Lung (tissue), 12 donors: ENCODE measurements around the gene SEMA5A. TPM values are rescaled to one million over a fixed set of nuclear protein-coding genes. Genes with fewer than 3 reads are reported as not detected.

Experiments
- ATAC-seq: fragments of 200-7000 bp; cut with Tn5 transposase; one replicate; pipeline ENCODE4 v1.9.1; 2020; ENCODE audit warnings: moderate number of reproducible peaks; ENCODE audit not compliant: insufficient read depth, low FRiP score
- DNase-seq, 3 donors: peaks; one replicate each; pipeline ENCODE4 v3.0.0-alpha.2; 2013 to 2017
- H3K27ac ChIP-seq, 2 donors: one replicate each; pipeline ENCODE4 v1.5.1; 2013; ENCODE audit warnings: mild to moderate bottlenecking in 2 of 2, moderate library complexity in 2 of 2, control low read depth in 1 of 2, inconsistent platforms in 1 of 2, low read depth in 1 of 2, low read length in 1 of 2
- H3K27me3 ChIP-seq, 3 donors: one replicate each; pipeline ENCODE4 v1.5.1; 2013; ENCODE audit warnings: low read length in 2 of 3; ENCODE audit not compliant: control insufficient read depth in 3 of 3, insufficient read depth in 3 of 3
- H3K36me3 ChIP-seq, 4 donors: one replicate each; pipeline ENCODE4 v1.5.1; 2013; ENCODE audit warnings: low read length in 4 of 4, mild to moderate bottlenecking in 1 of 4, moderate library complexity in 1 of 4; ENCODE audit not compliant: control insufficient read depth in 4 of 4, insufficient read depth in 4 of 4
- H3K4me1 ChIP-seq, 5 donors: one replicate each; pipeline ENCODE4 v1.5.1; 2013; ENCODE audit warnings: low read length in 5 of 5, mild to moderate bottlenecking in 2 of 5, moderate library complexity in 1 of 5; ENCODE audit not compliant: control insufficient read depth in 5 of 5, insufficient read depth in 5 of 5
- H3K4me3 ChIP-seq: one replicate; pipeline ENCODE4 v1.5.1; 2013; ENCODE audit warnings: mild to moderate bottlenecking, control low read depth, moderate library complexity
- H3K9ac ChIP-seq, 2 donors: one replicate each; pipeline ENCODE4 v1.5.1; 2013; ENCODE audit warnings: low read length in 2 of 2, control low read depth in 1 of 2; ENCODE audit not compliant: insufficient read depth in 1 of 2
- H3K9me3 ChIP-seq, 4 donors: one replicate each; pipeline ENCODE4 v1.5.1; 2013; ENCODE audit warnings: low read length in 3 of 4, mild to moderate bottlenecking in 1 of 4, moderate library complexity in 1 of 4; ENCODE audit not compliant: control insufficient read depth in 4 of 4, insufficient read depth in 3 of 4
- WGBS, 2 donors: extraction: QIAGEN DNeasy Blood & Tissue Kit; methylation state at CpG; one replicate each; pipeline ENCODE4 v1.1.7; 2013; 5-methylcytosine and 5-hydroxymethylcytosine counted together
- polyA plus RNA-seq, 2 donors: library from polyadenylated mRNA; stranded (reverse); fragments of 200-250 nt; gene quantifications; one replicate each; pipeline ENCODE4 v1.2.1, GENCODE V29; 2013
- total RNA-seq, 2 donors: library from RNA; depleted of rRNA in 1 of 2; stranded (reverse); fragments of >200 nt in 1 of 2; gene quantifications; one replicate each; pipeline ENCODE4 v1.2.1, GENCODE V29; 2014 to 2021
- TF ChIP-seq, protein P1 (sequence below): IDR thresholded peaks from 2 replicates; pipeline ENCODE4 v1.5.1; 2012; ENCODE audit warnings: mild to moderate bottlenecking; ENCODE audit errors: control extremely low read depth, extremely low read depth
- donor health status: control.
- donor health status: control.
- donor health status: Bipolar disorder and iron deficiency.
- donor health status: healthy.
- donor health status: DM: yes; HTN: yes; CAD: no.

Gene SEMA5A
- total and polyA plus RNA-seq, 4 donors, result 3.1 to 44.9 (median 13.7) TPM

DNA sequence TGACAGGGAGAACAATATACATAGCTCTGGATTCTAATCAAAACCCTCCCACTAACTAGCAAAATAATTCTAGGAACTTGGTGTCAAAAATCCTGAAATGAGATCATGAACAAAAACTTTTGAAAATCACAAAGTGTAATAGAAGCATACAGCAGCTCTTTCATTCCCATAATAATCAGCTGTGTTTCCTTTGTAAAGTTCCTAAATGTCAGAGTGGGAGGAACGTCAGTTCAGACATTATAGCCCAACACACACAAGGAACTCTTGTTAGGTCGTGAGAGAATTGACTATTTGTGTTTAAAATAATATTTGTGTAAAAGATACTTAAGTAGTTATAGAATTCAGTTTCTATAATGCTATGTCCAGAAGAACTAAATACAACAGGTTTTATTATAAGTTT, 312.8 kb downstream of the SEMA5A start:
- TF ChIP-seq, protein P1, sequence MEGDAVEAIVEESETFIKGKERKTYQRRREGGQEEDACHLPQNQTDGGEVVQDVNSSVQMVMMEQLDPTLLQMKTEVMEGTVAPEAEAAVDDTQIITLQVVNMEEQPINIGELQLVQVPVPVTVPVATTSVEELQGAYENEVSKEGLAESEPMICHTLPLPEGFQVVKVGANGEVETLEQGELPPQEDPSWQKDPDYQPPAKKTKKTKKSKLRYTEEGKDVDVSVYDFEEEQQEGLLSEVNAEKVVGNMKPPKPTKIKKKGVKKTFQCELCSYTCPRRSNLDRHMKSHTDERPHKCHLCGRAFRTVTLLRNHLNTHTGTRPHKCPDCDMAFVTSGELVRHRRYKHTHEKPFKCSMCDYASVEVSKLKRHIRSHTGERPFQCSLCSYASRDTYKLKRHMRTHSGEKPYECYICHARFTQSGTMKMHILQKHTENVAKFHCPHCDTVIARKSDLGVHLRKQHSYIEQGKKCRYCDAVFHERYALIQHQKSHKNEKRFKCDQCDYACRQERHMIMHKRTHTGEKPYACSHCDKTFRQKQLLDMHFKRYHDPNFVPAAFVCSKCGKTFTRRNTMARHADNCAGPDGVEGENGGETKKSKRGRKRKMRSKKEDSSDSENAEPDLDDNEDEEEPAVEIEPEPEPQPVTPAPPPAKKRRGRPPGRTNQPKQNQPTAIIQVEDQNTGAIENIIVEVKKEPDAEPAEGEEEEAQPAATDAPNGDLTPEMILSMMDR, result no peak
- no peak for ATAC-seq

DNA sequence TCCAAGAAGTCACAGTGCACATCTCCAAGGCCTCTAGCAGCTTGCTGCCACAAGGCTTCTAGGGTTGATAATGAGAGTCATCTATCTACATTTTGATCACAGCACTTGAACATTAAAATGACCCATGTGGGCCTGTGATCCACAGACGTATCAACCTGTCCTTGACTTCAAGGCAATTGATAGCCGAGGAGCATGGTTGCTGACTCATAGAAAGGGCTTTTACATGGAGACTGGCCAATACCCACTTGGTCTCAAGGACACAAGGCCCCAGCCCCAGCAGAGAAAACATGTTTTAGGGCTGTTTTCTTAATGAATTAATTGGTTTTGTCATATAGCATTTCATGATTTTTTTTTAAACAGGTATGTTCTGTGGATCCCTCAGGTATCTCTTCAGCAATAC, 314.0 kb downstream of the SEMA5A start:
- no peak overlapping the region for H3K9ac ChIP-seq
- no peaks in the 10 kb centered on the region for H3K27me3 ChIP-seq
- H3K27ac ChIP-seq, result no peak overlapping the region
- WGBS, 2 donors, result 77 to 90% methylated on average over 2 of the region's 2 CpGs
- H3K36me3 ChIP-seq, result no peaks in the 10 kb centered on the region
- ATAC-seq, result no peak
- peaks cover 0 to 1% (median 0%) of the 10 kb centered on the region in 5 donors for H3K4me1 ChIP-seq
- DNase-seq, result no peak
- no peak overlapping the region for H3K4me3 ChIP-seq
- TF ChIP-seq, protein P1, result no peak
- no peaks in the 10 kb centered on the region for H3K9me3 ChIP-seq

More for the DNA sequence above, 312.8 kb downstream of the SEMA5A start:
- 45 to 60% methylated on average over 2 of the region's 2 CpGs for WGBS, 2 donors
- no peak overlapping the region for H3K9ac ChIP-seq
- H3K27ac ChIP-seq, result no peak overlapping the region
- no peaks in the 10 kb centered on the region for H3K36me3 ChIP-seq
- DNase-seq, result no peak
- H3K4me1 ChIP-seq, result peaks cover 0 to 1% (median 0%) of the 10 kb centered on the region in 5 donors
- no peaks in the 10 kb centered on the region for H3K9me3 ChIP-seq
- H3K4me3 ChIP-seq, result no peak overlapping the region
- H3K27me3 ChIP-seq, result no peaks in the 10 kb centered on the region

DNA sequence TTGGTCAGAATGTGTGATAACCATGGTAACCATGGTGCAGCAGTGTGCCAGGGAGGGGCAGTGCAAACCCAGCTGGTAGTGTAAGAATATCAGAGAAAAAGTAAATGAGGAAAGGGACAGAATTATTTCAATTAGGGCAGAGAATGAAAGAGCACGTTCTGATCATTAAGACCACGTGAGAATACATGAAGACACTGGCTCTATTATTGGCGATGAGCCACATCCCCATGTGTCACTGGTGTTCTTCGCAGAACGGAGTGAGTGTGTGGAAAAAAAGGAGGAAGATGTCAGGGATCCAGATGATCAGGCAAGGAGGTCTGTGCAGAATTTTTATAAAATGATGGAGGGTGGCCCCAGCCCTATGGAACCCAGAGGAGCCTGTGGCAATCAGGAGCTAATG, 315.5 kb downstream of the SEMA5A start:
- Histone ChIP-seq H3K4me1 (peaks cover 0 to 1% (median 0%) of the 10 kb centered on the region in 5 donors), H3K36me3 (no peaks in the 10 kb centered on the region), H3K27me3 (no peaks in the 10 kb centered on the region), H3K9me3 (no peaks in the 10 kb centered on the region), H3K9ac (no peak overlapping the region), H3K4me3 (no peak overlapping the region), H3K27ac (no peak overlapping the region)
- TF ChIP-seq, protein P1, result no peak
- ATAC-seq (no peak), DNase-seq (no peak)
- WGBS, 2 donors, result 86 to 87% methylated on average over 5 of the region's 5 CpGs

DNA sequence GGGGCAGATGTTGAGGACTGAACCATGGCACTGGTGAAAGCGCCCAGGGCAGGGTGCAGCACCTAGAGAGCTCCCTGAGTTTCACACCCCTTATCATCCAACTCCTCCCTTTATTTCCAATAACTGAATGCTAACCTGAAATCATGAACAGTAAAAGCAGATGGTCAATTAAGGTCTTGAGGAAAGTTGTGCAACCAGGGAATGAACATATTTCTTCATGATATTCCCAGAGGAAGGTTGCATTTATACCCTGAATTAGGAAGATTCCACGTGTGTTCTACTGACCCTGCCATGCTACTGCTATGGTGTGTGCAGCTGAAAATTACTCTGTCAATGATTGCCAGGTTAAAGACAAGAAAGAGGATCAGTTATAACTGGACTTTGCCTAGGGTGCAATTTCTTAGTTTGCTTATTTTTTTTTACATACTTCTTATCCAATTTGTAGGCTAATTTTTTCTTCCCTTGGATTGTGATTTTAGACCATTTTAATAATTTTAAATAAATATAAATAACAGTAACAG, 319.8 kb downstream of the SEMA5A start:
- DNase-seq, result no peak
- WGBS, 2 donors, result 75 to 83% methylated on average over 2 of the region's 2 CpGs
- TF ChIP-seq, protein P1, result no peak
- Histone ChIP-seq H3K9ac (no peak overlapping the region), H3K4me1 (no peaks in the 10 kb centered on the region), H3K27me3 (no peaks in the 10 kb centered on the region), H3K27ac (no peak overlapping the region), H3K4me3 (no peak overlapping the region), H3K36me3 (no peaks in the 10 kb centered on the region), H3K9me3 (peaks cover 0 to 2% (median 0%) of the 10 kb centered on the region in 4 donors)
- ATAC-seq, result no peak
